Heart left ventricle (tissue), 13 donors: ENCODE data around the gene GUCA2A.

Source experiments
- POLR2A ChIP-seq, 2 donors: fragments of 450-650 bp; IDR thresholded peaks; one replicate each; pipeline ENCODE4 v1.6.1; 2017; ENCODE audit warnings: antibody characterized with exemption in 2 of 2, mild to moderate bottlenecking in 2 of 2, moderate library complexity in 2 of 2
- TF ChIP-seq, protein P1 (sequence below), 12 donors: fragments of 200-600 bp; sonication (generic) in 4 of 12; IDR thresholded peaks; one replicate each; pipeline versions ENCODE4 v1.5.0 to v1.8.0; 2018 to 2022; ENCODE audit warnings: antibody characterized with exemption in 12 of 12, mild to moderate bottlenecking in 5 of 12
- donor health status: ischemic (EF 13 %, LVEDD 7.1; RV severe dilation, severe dysfunction).
- donor health status: DM: no; HTN: yes; CAD: no.
- donor health status: DM: no; HTN: no; CAD: no.
- donor health status: ischemic (EF 25% LVEDD 6.9; RV normal size, moderate dysfunction).
- donor health status: ischemic (EF 25% LVEDD 5.7; RV mildly dilated, moderate dysfunction).
- donor health status: ischemic (EF 35%, LVEDD 5.7; RV mildly dilated, moderate dysfunction).
- donor health status: nonischemic (EF 11% LVEDD 7.7; RV severe dilation, severe dysfunction).
- donor health status: DM: yes; HTN: yes; CAD: no.
- donor health status: PGD.
- donor health status: ischemic (EF 29% LVEDD 5.4; RV normal size, mild dysfunction).
- donor health status: nonischemic (EF 23%, LVEDD 6.1; RV moderate dilation, normal function).

DNA sequence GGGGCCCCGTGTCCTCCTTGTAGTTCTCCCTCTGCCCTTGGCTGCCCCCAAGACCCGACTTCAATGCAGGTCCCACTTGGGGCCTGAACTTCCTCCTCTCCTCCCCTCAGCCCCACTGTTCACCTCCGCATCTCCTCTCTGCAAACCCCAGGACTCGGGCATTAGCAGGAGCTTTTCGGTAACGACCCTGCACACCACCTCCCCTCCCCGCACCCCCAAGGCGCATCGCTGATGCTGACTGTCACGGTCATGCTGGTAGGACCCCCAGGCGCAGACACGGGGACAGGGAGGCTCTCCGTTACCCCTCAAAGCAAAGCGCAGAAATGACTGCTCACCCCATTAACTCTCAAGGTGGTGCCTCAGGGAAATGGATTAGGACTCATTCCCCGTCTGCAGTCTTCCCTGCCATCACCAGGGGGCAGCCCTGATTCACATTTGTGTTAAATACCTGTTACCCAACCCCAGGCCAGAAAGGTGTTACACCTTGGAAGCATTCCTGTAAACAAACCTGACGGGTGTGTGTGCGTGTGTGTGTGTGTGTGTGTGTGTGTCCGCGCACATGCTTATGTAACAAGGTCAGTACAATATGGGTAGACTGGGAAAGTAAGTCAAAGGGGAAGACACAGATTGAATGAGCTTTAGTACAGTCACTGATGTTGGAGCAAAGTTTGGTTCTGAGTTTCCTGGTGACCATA is 17.8 kb downstream of the GUCA2A start:
- no peak for TF ChIP-seq POLR2A (IDR thresholded peaks at IDR 0.05)
- TF ChIP-seq, protein P1, sequence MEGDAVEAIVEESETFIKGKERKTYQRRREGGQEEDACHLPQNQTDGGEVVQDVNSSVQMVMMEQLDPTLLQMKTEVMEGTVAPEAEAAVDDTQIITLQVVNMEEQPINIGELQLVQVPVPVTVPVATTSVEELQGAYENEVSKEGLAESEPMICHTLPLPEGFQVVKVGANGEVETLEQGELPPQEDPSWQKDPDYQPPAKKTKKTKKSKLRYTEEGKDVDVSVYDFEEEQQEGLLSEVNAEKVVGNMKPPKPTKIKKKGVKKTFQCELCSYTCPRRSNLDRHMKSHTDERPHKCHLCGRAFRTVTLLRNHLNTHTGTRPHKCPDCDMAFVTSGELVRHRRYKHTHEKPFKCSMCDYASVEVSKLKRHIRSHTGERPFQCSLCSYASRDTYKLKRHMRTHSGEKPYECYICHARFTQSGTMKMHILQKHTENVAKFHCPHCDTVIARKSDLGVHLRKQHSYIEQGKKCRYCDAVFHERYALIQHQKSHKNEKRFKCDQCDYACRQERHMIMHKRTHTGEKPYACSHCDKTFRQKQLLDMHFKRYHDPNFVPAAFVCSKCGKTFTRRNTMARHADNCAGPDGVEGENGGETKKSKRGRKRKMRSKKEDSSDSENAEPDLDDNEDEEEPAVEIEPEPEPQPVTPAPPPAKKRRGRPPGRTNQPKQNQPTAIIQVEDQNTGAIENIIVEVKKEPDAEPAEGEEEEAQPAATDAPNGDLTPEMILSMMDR (IDR thresholded peaks at IDR 0.05) = peak; percentile 57 to 83 (median 78)
